GM19351 (cell line): Measurements from ENCODE around the gene LRRC2.
"Not testable (repeated sequence)": the region's sequence is repeated elsewhere in the genome, so short reads cannot be mapped to it uniquely, and the experiment has no call there.

ENCODE experiments used
- ATAC-seq: cut with Tn5 transposase; IDR thresholded peaks from one replicate; pipeline ENCODE4 v1.9.1; 2021; ENCODE audit warnings: mild to moderate bottlenecking, moderate library complexity; ENCODE audit not compliant: unreplicated experiment

Gene LRRC2

DNA sequence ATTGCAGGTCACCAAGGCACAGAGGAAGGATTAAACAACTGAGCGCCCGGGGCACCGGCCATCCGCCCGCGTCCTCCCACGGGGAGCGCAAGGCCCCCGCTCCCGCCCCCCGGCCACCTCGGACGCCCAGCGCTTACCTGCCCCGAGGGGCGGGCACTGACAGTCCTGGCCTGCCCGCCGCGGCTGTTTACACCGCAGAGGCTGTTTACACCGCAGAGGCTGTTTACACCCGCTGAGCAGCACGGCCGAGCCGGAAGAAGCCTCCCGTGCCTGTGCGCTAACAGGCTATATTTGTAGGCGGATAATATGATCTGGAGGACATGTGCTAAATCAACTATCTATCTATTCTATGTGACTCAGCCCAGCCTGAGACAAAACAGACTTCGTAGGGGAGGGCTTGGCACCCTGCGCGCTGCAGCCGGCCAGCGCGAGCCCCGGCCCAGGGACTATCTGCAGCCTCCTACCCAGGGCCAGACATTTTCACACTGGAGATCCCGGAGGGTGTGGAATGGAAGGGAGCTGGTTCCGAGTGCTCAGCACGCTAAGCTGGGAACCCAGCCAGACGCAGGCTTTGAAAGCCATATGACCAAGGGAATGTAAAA, at the start of gene LRRC2:
TSS of gene LRRC2 (minus strand) at position 263 of the 602 bp plus-strand sequence. CDS start 14,711 bp downstream, outside the sequence.
- ATAC-seq, result no peak

- ATAC-seq, result no peak
These were observed 49.1 kb upstream of the LRRC2 start for GRCh38 chr3:46615050-46615775.

DNA sequence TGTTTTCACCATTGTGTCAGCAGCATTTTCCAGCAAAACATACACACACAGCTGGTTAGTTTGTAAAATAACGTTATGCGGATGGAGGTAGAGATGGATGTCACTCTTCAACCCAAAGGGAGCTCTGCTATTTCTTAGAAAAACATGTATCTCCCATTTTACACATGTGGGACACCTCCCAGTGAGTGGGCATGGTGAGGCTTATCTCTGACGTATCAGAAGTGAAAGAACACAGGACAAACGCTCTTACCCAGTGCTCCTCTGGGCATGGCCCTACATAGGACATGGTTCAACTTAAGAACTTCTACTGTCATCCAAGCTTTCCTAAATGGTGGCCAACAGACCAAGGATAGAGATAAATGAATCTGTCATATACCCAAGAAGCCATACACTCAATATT, 48.3 kb upstream of the LRRC2 start:
- ATAC-seq, result no peak

DNA sequence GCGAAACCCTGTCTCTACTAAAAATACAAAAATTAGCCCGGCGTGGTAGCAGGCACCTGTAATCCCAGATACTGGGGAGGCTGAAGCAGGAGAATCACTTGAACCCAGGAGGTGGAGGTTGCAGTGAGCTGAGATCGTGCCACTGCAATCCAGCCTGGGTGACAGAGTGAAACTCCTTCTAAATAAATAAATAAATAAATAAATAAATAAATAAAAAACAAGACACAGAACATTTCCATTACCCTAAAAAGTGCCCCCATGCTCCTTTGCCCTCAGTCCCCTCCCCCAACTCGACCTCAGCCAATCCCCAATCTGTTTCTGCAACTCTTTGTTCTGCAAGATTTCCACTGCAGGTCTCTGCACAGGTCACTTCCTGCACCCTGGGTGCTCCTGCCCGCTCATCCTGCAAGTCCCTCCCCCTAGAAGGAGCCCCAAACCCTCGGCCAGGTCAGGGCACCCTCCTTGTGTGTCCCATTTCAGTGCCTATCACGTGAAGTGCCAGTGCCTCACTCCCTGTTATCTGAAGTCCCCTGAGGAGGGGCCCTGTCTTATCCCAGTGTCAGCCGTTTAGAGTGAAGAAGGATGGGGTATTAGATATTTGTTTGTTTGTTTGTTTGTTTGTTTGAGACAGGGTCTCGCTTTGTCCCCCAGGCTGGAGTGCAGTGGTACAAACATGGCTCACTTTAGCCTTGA, 47.4 kb upstream of the LRRC2 start:
- no peak for ATAC-seq

DNA sequence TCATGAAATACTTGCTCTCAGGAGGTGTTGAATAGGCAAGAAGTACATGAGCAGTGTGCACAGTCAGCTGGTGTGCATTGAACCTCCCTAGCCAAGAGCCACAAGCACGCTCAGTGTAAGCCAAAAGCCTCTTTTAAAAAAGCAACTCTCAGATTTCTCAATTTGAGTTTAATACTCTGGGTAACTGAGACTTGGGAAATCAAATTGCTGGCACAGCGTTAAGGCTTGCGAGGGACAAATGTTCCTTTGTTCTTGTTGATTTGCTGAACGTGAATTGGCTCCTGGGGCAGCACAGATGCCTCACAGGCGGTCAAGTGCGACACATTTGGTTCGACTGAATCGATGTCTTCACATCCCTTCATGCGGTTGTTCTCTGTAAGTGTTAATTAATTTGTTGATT, 46.2 kb upstream of the LRRC2 start, which contains the start of gene FAM240A:
TSS of gene FAM240A (plus strand) at position 202 of the 400 bp plus-strand sequence. CDS start at position 361, 159 bp downstream.
- no peak for ATAC-seq

DNA sequence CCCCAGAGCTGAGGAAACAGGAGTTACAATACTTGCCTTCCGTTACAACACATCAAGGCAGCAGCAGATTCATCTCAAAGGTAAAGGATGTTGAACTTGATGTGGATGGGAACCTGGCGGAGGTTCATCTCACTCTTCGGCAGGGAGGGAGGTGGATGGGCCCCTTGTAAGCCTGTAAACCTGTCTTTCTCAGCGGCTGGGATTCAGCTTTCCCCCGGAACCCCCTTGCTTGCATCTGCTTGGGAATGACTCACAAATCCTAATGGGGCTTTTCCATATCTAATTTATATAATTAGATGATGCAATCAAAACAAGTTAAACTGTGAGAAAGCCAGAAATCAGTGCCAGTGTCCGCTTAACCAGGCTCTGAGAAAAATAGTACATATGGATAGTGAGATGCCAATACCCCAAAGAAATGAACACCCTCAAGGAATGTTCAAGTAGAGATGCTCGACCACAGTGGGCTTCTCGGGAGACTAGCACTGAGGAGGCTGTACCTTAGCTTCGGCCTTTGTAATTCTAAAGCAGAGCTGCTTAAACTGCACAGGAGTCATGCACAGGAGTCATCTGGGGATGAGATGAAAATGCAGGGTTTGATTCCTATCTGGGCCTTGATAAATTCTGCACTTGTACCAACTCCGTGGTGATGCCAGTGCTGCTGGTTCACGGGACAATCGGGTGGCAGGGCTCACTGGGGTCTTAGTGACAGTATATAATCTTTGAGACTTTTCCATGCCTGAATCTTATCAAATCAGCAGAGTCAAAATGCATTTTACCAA, 44.0 kb upstream of the LRRC2 start:
- no peak for ATAC-seq

GRCh38 chr3:46609212-46609721, 43.2 kb upstream of the LRRC2 start:
- ATAC-seq, result no peak

DNA sequence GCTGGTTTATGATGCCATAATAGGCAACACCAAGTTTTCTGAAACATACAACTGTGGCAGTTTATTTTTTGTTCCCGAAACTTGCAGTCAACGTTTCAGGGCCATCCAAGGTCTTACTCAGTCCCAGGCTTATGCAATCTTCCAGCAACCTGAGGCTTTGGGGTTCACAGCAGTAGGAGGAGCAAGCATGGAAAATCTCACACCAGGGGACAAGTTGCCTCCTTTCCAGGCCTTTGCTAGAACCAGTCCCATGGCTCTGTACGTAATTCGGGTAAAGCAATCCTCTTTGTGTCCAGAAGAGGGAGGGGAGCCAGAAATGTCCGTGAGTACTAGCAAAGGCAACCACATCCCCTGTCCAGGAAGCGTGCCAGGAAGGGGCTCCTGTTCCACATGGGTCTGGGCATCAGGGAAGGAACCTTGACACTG, 41.5 kb upstream of the LRRC2 start:
- ATAC-seq, result no peak

- ATAC-seq, result no peak
These were observed 38.0 kb upstream of the LRRC2 start for GRCh38 chr3:46604127-46604526.

- ATAC-seq, result no peak
These were observed 37.4 kb upstream of the LRRC2 start for GRCh38 chr3:46603446-46604046.

- no peak for ATAC-seq
These were observed 33.5 kb upstream of the LRRC2 start for GRCh38 chr3:46599590-46599989.

DNA sequence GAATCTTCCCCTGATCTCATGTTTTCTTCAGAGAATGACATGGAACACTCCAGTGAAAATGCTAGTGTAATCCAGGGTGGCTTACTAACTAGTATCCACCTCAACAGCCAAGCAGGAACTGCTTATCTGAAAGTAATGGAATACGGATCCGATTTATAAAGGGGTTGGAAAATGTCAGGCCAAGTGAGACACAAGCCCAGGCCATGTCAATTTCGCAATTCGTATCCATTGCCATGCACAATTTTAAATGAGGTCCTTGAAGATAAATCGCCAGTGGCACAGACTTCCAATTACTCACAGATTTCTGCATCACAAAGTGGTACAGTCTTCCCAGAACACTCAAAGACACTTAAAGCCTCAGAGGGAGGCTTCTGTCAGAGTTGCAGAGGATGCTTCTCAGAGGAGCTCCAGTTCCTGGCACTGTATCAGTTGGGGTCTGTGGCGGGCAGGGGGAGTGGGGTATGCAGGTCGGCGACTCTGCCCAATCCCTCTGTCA, 29.8 kb upstream of the LRRC2 start:
- no peak for ATAC-seq

DNA sequence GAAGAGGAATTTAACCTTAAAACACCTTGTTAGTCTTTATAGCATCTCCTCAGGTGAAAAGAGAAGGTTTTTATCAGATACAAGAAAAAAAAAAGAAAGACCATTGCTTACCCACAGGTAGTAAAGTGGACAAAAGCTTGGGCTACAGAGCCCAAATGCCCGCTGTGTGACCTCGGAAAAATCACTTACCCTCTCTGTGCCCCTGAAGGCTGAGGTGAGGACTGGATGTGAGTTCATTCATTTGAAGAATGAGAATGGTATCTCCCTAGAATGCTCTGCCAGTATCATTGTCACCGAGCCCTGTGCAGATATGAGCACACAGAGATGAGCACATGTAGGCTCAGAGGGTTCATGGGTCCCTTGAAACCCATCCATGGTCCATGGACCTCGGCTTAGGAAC, 28.6 kb upstream of the LRRC2 start:
- no peak for ATAC-seq

DNA sequence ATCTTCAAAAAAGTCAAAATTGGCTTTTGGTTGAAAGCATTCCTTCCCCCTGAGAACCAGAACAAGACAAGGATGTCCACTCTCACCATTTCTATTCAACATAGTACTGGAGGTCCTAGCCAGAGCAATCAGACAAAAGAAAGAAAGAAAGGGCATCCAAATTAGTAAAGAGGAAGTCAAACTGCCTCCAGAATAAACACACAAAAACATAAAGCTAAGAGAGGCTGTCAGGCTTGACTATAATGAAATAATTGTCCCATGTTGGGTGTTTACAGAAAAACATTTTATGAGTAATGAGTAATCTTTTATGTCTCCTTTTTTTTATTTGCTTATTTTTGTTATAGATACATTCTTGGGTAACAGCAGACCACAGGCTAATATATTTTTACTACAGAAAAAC, 27.9 kb upstream of the LRRC2 start:
- ATAC-seq, result no peak

- ATAC-seq, result no peak
These were observed 27.3 kb upstream of the LRRC2 start for GRCh38 chr3:46593274-46593862.

- not testable (repeated sequence) for ATAC-seq
These were observed 21.2 kb upstream of the LRRC2 start for GRCh38 chr3:46587268-46587667.

GRCh38 chr3:46586738-46587246, 20.7 kb upstream of the LRRC2 start:
- no peak for ATAC-seq

GRCh38 chr3:46585799-46586693, 19.9 kb upstream of the LRRC2 start:
- no peak for ATAC-seq
